ENCODE results near the gene KLHL24. TPM values are rescaled to one million over a fixed set of nuclear protein-coding genes. Genes with fewer than 3 reads are reported as not detected.

KLHL24 gene
- total RNA-seq, 4 donors from 2014 or later = 118 to 301 (median 222) TPM

DNA sequence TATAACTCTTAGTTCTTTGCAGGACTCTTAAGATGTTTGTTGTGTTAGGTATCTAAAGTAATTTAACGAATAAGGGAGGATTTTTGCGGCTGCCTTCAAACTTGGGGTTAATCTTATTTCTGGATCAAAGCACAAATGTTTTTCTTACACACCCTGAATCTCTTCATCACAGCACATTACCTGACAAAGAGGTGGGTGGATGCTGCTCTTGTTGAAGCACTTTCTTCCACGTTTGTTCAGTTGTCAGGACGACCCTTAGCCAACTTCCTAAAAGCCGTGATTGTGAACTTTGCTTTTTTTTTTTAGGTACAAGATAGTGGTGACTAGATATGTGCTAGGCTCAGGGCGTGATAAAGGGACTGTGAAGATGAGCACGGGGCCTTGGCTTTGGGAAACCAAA lies 98.1 kb downstream of the KLHL24 start:
- no peak overlapping the region for H3K27ac ChIP-seq
- no peaks in the 10 kb centered on the region for H3K9me3 ChIP-seq
- no peaks in the 10 kb centered on the region for H3K4me1 ChIP-seq
- H3K4me3 ChIP-seq = no peak overlapping the region
- no peak for TF ChIP-seq POLR2A (IDR thresholded peaks at IDR 0.05)
- TF ChIP-seq, protein P1, sequence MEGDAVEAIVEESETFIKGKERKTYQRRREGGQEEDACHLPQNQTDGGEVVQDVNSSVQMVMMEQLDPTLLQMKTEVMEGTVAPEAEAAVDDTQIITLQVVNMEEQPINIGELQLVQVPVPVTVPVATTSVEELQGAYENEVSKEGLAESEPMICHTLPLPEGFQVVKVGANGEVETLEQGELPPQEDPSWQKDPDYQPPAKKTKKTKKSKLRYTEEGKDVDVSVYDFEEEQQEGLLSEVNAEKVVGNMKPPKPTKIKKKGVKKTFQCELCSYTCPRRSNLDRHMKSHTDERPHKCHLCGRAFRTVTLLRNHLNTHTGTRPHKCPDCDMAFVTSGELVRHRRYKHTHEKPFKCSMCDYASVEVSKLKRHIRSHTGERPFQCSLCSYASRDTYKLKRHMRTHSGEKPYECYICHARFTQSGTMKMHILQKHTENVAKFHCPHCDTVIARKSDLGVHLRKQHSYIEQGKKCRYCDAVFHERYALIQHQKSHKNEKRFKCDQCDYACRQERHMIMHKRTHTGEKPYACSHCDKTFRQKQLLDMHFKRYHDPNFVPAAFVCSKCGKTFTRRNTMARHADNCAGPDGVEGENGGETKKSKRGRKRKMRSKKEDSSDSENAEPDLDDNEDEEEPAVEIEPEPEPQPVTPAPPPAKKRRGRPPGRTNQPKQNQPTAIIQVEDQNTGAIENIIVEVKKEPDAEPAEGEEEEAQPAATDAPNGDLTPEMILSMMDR (IDR thresholded peaks at IDR 0.05 in 4 of 5, conservative IDR thresholded peaks at IDR 0.05 in 1 of 5) = no peak
- intact Hi-C loops (cut with DNase I; ENCODE audit: low total_unique reads) (no loop called here), in situ Hi-C loops (cut with MboI; ENCODE audit: low sequenced_read_pairs in 4 of 4) (no loop called here)
- H3K27me3 ChIP-seq = no peaks in the 10 kb centered on the region
- DNase-seq (no peak), ATAC-seq (no peak)
- peaks cover 0 to 28% of the 10 kb centered on the region in 2 donors for H3K36me3 ChIP-seq

Other genes starting within 250 kb of the KLHL24 start
- under 1 TPM; 0.27 to 0.61 (median 0.46) TPM for gene MCF2L2, start 207.0 kb upstream of the KLHL24 start, total RNA-seq
- under 1 TPM; 0.15 to 0.31 (median 0.30) TPM for gene KLHL6, start 79.9 kb upstream of the KLHL24 start, total RNA-seq
- gene YEATS2, start 62.2 kb downstream of the KLHL24 start, total RNA-seq = 10 to 100 TPM in 2 of 4 donors, 1 to 10 TPM in 2; 5.7 to 10.8 (median 9.3) TPM
- gene MAP6D1, start 190.0 kb downstream of the KLHL24 start, total RNA-seq = 10 to 100 TPM in 2 of 4 donors, 1 to 10 TPM in 2; 2.5 to 13.8 (median 9.7) TPM
- gene PARL, start 249.3 kb downstream of the KLHL24 start, total RNA-seq = 10 to 100 TPM; 30.5 to 49.5 (median 41.3) TPM